ENCODE results near the gene KLHL33. TPM values are rescaled to one million over a fixed set of nuclear protein-coding genes. Genes with fewer than 3 reads are reported as not detected.

The KLHL33 gene
- total RNA-seq, 1 experiment from 2014 or later = not detected

DNA sequence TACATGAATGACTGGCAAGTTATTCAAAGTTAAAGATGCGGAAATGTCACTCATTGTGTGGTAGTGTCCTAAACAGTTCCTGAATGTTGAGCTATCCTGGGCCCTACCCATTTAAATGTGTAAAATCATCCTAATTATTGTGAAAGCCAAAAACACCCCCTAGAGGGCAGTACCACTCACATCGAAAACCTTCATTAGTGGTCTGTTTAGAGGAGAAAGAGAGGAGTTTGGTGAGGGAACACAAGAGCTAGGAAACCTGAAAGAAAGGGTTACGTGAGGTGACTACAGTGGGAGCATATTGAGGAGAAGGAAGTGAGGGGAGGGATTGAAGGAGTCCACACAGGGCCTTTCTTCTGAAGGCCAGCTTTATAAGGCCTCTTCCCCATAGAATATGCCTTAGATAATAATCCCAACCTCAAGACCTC is 20.2 kb downstream of the KLHL33 start:
- Histone ChIP-seq H3K27me3 (replicated peaks) (no peaks in the 10 kb centered on the region), H3K36me3 (no peaks in the 10 kb centered on the region), H3K27ac (no peak overlapping the region), H3K9me3 (replicated peaks) (no peaks in the 10 kb centered on the region), H3K4me1 (replicated peaks) (peaks cover 10% of the 10 kb centered on the region), H3K4me3 (no peak overlapping the region)
- DNase-seq (ENCODE audit: low read depth in 1 of 2, low spot score in 2 of 2) = peak in 1 of 2 experiments; percentile 40

DNA sequence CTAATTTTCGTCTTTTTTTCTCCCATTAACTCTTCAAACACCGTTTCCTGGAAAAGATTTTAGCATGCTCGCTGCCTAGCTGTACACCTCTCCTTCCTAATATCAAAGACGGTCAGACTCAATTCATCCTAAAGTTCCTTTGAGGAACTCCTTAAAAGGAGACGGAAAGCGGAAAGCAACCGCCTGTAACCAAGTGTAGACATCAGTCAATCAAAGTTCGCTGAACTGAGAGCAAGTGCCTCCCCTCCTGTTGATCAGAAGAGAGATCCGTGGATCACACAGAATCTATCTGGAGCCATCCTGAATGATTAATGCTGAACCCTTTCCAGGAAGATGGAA is 22.3 kb downstream of the KLHL33 start:
- DNase-seq (ENCODE audit: low read depth in 1 of 2, low spot score in 2 of 2) = no peak

DNA sequence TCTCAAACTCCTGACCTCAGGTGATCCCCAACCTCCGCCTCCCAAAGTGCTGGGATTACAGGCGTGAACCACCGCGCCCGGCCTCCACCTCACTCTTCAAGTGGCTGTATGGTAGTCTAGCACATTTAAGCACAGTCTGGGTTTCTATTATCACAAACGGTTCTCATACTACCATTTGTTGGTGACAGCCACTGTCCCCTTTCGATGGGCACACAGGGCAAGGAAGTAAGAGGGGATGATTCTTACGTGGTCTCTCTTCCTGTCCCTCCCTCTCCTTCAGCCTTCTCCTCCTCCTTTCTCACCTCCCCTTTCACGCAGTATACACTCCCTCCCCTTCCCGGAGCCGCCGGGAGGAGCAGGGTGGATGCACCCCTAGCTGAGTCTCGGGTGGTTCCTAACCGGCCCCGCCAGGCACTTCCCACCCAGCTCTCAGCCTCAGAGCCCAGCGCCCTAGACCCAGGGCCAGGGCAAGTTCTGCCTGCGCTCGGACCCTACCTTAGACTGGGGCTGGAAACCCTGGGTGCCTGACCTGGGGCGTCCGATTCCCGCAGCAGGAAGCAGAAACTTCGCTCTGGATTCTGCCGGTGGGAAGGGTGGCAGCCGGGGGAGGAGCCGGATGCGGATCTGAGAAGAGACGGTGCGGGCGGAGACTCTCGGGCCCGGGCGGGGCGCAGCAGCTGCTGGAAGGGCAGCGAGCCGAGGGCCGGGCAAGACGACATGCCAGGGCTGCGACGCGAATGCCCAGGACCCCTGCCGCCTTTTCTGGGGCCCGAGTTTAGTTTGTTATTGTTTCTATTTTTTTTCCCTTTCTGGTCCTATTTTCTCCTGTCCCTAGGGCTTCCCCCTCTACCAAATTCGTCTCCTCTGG is 22.9 kb downstream of the KLHL33 start, which contains the start of gene TEP1:
Gene TEP1 (minus strand): TSS at position 626 of the 868 bp plus-strand sequence. CDS start 5,062 bp downstream, outside the sequence.
- no peaks in the 10 kb centered on the region for H3K27me3 ChIP-seq (replicated peaks)
- H3K27ac ChIP-seq = peak within 1 kb of the TSS; percentile 53
- DNase-seq (ENCODE audit: low read depth in 1 of 2, low spot score in 2 of 2) = peak; percentile 83 to 85
- peak within 1 kb of the TSS; percentile 68 for H3K4me3 ChIP-seq
- H3K9me3 ChIP-seq (replicated peaks) = no peaks in the 10 kb centered on the region
- H3K4me1 ChIP-seq (replicated peaks) = peaks cover 10% of the 10 kb centered on the region
- H3K36me3 ChIP-seq = no peaks in the 10 kb centered on the region

More for the DNA sequence above, 22.3 kb downstream of the KLHL33 start:
- peaks cover 10% of the 10 kb centered on the region for H3K4me1 ChIP-seq (replicated peaks)
- H3K27me3 ChIP-seq (replicated peaks) = no peaks in the 10 kb centered on the region
- peak overlapping the region; percentile 68 for H3K4me3 ChIP-seq
- H3K27ac ChIP-seq = peak overlapping the region; percentile 53; the same call in 1 of the 2 replicates
- no peaks in the 10 kb centered on the region for H3K9me3 ChIP-seq (replicated peaks)
- no peaks in the 10 kb centered on the region for H3K36me3 ChIP-seq

DNA sequence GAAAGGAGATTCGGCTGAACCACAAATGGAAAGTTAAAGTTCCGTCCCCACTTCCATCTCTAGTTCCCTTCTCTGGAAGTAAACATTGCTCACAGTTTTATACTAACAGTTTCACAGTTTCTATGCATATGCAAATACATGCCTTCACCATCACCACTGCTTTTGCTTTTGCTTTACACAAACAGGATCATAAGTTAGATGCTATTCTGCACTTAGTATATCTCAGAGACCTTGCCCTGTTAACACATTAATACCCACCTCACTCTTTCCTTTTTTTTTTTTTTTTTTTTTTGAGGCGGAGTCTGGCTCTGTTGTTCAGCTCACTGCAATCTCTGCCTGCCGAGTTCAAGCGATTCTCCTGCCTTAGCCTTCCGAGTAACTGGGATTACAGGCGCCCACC is 23.6 kb downstream of the KLHL33 start:
- Histone ChIP-seq H3K36me3 (peaks cover 7% of the 10 kb centered on the region; the same call in 1 of the 2 replicates), H3K27ac (no peak overlapping the region), H3K9me3 (replicated peaks) (no peaks in the 10 kb centered on the region), H3K27me3 (replicated peaks) (no peaks in the 10 kb centered on the region), H3K4me1 (replicated peaks) (peaks cover 10% of the 10 kb centered on the region), H3K4me3 (peak overlapping the region; percentile 68)
- peak in 1 of 2 experiments; percentile 23 for DNase-seq (ENCODE audit: low read depth in 1 of 2, low spot score in 2 of 2)

DNA sequence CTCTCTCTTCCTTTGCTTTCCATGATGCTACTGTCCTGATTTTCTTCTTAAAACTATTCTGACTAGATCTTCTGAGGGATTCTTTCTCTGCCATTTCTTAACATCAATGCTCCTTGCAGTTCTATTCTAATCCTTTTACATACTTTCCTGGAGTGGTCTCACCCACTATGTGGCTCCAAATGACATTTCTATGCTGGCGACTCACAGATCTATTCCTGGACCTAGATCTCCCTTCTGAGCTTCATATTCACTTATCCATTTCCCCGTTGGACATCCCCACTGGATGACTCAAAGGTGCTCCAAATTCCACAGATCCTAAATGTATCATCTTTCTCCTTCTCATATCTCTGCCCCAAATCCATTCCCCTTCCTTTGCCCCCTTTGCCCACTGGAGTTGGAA is 26.7 kb downstream of the KLHL33 start:
- Histone ChIP-seq H3K36me3 (peaks cover 27% of the 10 kb centered on the region), H3K4me3 (no peak overlapping the region), H3K9me3 (replicated peaks) (no peaks in the 10 kb centered on the region), H3K27ac (no peak overlapping the region), H3K27me3 (replicated peaks) (no peaks in the 10 kb centered on the region), H3K4me1 (replicated peaks) (peaks cover 10% of the 10 kb centered on the region)
- no peak for DNase-seq (ENCODE audit: low read depth in 1 of 2, low spot score in 2 of 2)

- Histone ChIP-seq H3K4me1 (replicated peaks) (no peaks in the 10 kb centered on the region), H3K4me3 (no peak overlapping the region), H3K9me3 (replicated peaks) (no peaks in the 10 kb centered on the region), H3K27me3 (replicated peaks) (no peaks in the 10 kb centered on the region), H3K27ac (no peak overlapping the region), H3K36me3 (peaks cover 49% of the 10 kb centered on the region)
- no peak for DNase-seq (ENCODE audit: low read depth in 1 of 2, low spot score in 2 of 2)
Measured at GRCh38 chr14:20403521-20403920, 32.4 kb downstream of the KLHL33 start.

- no peak for DNase-seq (ENCODE audit: low read depth in 1 of 2, low spot score in 2 of 2)
- no peak overlapping the region for H3K4me3 ChIP-seq
- peaks cover 31% of the 10 kb centered on the region for H3K36me3 ChIP-seq
- H3K9me3 ChIP-seq (replicated peaks) = no peaks in the 10 kb centered on the region
- H3K4me1 ChIP-seq (replicated peaks) = no peaks in the 10 kb centered on the region
- no peaks in the 10 kb centered on the region for H3K27me3 ChIP-seq (replicated peaks)
- no peak overlapping the region for H3K27ac ChIP-seq
Measured at GRCh38 chr14:20400965-20401593, 34.9 kb downstream of the KLHL33 start.

- Histone ChIP-seq H3K4me1 (replicated peaks) (no peaks in the 10 kb centered on the region), H3K36me3 (peaks cover 29% of the 10 kb centered on the region), H3K4me3 (no peak overlapping the region), H3K27me3 (replicated peaks) (no peaks in the 10 kb centered on the region), H3K27ac (no peak overlapping the region), H3K9me3 (replicated peaks) (no peaks in the 10 kb centered on the region)
- no peak for DNase-seq (ENCODE audit: low read depth in 1 of 2, low spot score in 2 of 2)
Measured at GRCh38 chr14:20400589-20400964, 35.4 kb downstream of the KLHL33 start.

- no peak for DNase-seq (ENCODE audit: low read depth in 1 of 2, low spot score in 2 of 2)
- no peaks in the 10 kb centered on the region for H3K4me1 ChIP-seq (replicated peaks)
- H3K27me3 ChIP-seq (replicated peaks) = no peaks in the 10 kb centered on the region
- no peak overlapping the region for H3K4me3 ChIP-seq
- H3K9me3 ChIP-seq (replicated peaks) = no peaks in the 10 kb centered on the region
- H3K36me3 ChIP-seq = peaks cover 18% of the 10 kb centered on the region
- H3K27ac ChIP-seq = no peak overlapping the region
Measured at GRCh38 chr14:20397511-20397910, 38.5 kb downstream of the KLHL33 start.

DNA sequence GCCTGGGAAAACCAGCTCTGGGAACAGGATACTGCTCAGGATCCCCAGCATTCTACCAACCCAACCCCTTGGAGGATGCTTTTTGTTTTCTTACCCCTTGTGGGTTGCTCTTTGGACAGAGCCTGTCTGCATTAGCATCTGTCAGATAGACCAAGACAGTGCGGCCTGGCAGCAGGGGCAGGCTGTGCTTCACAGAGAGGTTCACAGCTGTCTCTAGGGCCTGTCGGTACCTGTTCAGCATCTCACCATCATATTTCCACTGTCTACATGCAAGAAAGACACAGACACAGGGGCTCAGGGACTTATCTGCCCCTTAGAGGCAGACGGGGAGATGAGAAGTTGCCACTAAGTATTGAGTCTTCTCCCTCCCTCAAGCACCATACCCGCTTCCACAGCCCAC is 44.5 kb downstream of the KLHL33 start:
- no peak for DNase-seq (ENCODE audit: low read depth in 1 of 2, low spot score in 2 of 2)
- Histone ChIP-seq H3K4me3 (no peak overlapping the region), H3K4me1 (replicated peaks) (no peaks in the 10 kb centered on the region), H3K36me3 (peaks cover 50% of the 10 kb centered on the region), H3K9me3 (replicated peaks) (no peaks in the 10 kb centered on the region), H3K27ac (no peak overlapping the region), H3K27me3 (replicated peaks) (no peaks in the 10 kb centered on the region)

DNA sequence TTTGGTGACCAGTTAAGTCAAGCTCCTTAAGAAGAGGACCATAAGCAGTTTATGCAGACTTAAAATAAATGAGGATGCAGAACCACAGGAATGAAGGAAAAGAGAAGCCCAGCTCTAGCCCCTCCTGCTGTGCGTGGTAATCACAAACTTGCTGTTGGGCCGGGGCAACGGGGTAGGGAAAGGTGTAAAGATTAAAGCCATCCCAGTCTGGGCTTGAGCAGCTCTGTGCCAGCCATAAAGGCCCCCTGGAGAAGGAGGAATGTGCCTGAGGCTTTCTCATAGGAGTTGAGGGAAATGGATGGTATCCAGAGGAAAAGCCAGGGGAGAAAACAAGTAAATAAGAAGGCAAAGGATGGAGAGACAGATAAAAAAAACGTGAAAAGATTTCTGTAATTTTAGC is 47.8 kb downstream of the KLHL33 start:
- no peaks in the 10 kb centered on the region for H3K9me3 ChIP-seq (replicated peaks)
- no peak for DNase-seq (ENCODE audit: low read depth in 1 of 2, low spot score in 2 of 2)
- no peak overlapping the region for H3K4me3 ChIP-seq
- H3K27ac ChIP-seq = no peak overlapping the region
- no peaks in the 10 kb centered on the region for H3K27me3 ChIP-seq (replicated peaks)
- no peaks in the 10 kb centered on the region for H3K4me1 ChIP-seq (replicated peaks)
- H3K36me3 ChIP-seq = peaks cover 78% of the 10 kb centered on the region

DNA sequence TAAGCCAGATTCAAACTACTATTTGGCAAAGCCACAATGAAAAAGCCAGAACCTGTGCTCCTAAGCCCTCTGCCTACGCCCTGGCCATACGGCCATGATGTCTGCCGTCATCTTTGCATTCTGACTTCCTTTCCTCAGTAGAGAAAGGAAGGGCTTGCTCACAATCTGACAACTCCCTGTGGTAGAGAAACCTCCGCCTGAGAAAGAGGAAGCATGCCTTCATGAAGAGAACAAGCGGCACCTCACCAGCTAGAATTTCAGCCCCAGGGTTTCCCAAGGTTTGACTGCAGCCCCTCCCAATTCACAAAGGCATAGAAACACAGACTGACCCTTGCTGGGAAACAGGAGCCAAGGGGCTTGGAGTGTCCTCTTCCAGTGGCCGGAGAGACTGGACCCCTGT is 48.4 kb downstream of the KLHL33 start:
- no peaks in the 10 kb centered on the region for H3K9me3 ChIP-seq (replicated peaks)
- no peak overlapping the region for H3K4me3 ChIP-seq
- H3K27ac ChIP-seq = no peak overlapping the region
- no peaks in the 10 kb centered on the region for H3K27me3 ChIP-seq (replicated peaks)
- H3K36me3 ChIP-seq = peaks cover 83% of the 10 kb centered on the region
- DNase-seq (ENCODE audit: low read depth in 1 of 2, low spot score in 2 of 2) = no peak
- no peaks in the 10 kb centered on the region for H3K4me1 ChIP-seq (replicated peaks)

- no peak for DNase-seq (ENCODE audit: low read depth in 1 of 2, low spot score in 2 of 2)
- peaks cover 82% of the 10 kb centered on the region for H3K36me3 ChIP-seq
- H3K4me3 ChIP-seq = no peak overlapping the region
- H3K4me1 ChIP-seq (replicated peaks) = no peaks in the 10 kb centered on the region
- no peaks in the 10 kb centered on the region for H3K9me3 ChIP-seq (replicated peaks)
- no peaks in the 10 kb centered on the region for H3K27me3 ChIP-seq (replicated peaks)
- H3K27ac ChIP-seq = no peak overlapping the region
Measured at GRCh38 chr14:20386276-20386855, 49.6 kb downstream of the KLHL33 start.

- Histone ChIP-seq H3K36me3 (peaks cover 75% of the 10 kb centered on the region), H3K27ac (no peak overlapping the region), H3K9me3 (replicated peaks) (no peaks in the 10 kb centered on the region), H3K4me1 (replicated peaks) (no peaks in the 10 kb centered on the region), H3K4me3 (no peak overlapping the region), H3K27me3 (replicated peaks) (no peaks in the 10 kb centered on the region)
- no peak for DNase-seq (ENCODE audit: low read depth in 1 of 2, low spot score in 2 of 2)
Measured at GRCh38 chr14:20384886-20385285, 51.1 kb downstream of the KLHL33 start.
